Stomach smooth muscle (tissue), 2 donors: ENCODE measurements around the gene RBBP5.

ENCODE experiments used
- H3K27ac ChIP-seq: one replicate; pipeline ENCODE4 v1.7.0; 2013; ENCODE audit warnings: mild to moderate bottlenecking, low read length, inconsistent platforms
- H3K27me3 ChIP-seq, 2 donors: one replicate each; pipeline ENCODE4 v1.7.0; 2013; ENCODE audit warnings: low read length in 2 of 2; ENCODE audit not compliant: insufficient read depth in 2 of 2, control insufficient read depth in 1 of 2
- H3K36me3 ChIP-seq, 2 donors: one replicate each; pipeline ENCODE4 v1.7.0; 2013; ENCODE audit warnings: low read length in 2 of 2; ENCODE audit not compliant: control insufficient read depth in 2 of 2, insufficient read depth in 2 of 2
- H3K4me1 ChIP-seq: one replicate; pipeline ENCODE4 v1.7.0; 2013; ENCODE audit warnings: low read length; ENCODE audit not compliant: control insufficient read depth, insufficient read depth
- H3K4me3 ChIP-seq, 2 donors: one replicate each; pipeline ENCODE4 v1.7.0; 2013; ENCODE audit warnings: low read length in 2 of 2
- H3K9ac ChIP-seq, 2 donors: one replicate each; pipeline ENCODE4 v1.7.0; 2013; ENCODE audit warnings: low read length in 2 of 2, mild to moderate bottlenecking in 1 of 2
- H3K9me3 ChIP-seq, 2 donors: one replicate each; pipeline ENCODE4 v1.7.0; 2013; ENCODE audit warnings: low read length in 2 of 2; ENCODE audit not compliant: control insufficient read depth in 2 of 2
- donor health status: healthy.
- donor health status: Pancreatic carcinoma.

Gene RBBP5

DNA sequence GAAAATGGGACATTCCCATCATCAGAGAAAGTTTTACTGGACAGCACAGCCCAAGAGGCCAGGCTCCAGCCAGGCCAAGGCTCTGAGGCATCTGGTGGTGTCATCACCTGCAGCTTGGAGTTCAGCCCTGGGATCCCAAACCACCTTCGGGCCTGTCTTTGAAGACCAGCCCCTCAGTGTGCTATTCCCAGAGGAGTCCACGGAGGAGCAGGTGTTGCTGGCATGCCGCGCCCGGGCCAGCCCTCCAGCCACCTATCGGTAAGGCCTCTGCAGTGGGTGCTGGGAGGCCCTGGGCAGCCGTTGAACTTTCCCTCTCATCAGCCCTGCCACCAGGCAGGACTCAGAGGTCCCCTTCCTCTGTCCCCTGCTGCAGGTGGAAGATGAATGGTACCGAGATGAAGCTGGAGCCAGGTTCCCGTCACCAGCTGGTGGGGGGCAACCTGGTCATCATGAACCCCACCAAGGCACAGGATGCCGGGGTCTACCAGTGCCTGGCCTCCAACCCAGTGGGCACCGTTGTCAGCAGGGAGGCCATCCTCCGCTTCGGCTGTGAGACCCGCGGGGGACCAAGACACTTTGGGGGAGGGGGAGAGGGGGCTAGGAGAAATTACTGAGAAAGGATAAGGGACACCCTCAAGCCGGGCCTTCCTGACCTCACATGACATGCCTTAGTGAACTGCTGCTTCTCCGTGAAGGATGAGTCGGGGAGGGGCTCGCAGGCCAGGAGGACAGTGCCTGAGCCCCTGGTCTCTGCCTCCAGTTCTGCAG is 63.8 kb downstream of the RBBP5 start:
- Histone ChIP-seq H3K9ac (no peak overlapping the region), H3K9me3 (no peaks in the 10 kb centered on the region), H3K36me3 (no peaks in the 10 kb centered on the region), H3K27ac (no peak overlapping the region), H3K27me3 (peaks cover 0 to 2% of the 10 kb centered on the region in 2 donors), H3K4me1 (peaks cover 2% of the 10 kb centered on the region), H3K4me3 (no peak overlapping the region)

DNA sequence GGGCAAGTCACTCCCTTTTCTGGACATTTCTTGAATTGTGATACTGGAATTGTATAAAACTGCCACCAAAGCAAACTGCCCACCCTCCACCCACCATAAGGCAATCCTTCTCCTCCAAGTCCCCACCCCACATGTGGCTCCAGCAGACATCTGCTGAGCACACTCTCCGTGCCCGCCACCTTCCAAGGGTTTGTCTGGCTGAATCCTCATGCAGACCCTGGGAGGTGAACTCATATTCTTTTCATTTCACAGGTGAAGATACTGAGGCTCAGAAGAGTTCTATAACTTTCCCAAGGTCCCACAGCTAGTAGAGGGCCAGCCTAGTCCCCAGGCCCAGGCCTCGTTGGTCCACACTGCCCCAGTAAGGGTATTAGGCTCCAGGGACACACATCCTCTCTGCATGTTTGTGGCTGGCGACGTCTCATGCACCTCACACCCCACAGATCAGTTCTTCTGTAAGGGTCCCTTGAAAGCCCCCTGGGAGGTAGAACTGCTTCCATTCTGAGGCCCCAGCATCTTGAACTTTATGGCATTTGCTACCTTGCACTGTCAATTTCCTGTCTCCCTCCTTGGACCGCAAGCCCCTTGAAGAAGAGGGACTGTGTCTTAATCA is 64.7 kb downstream of the RBBP5 start:
- peaks cover 2% of the 10 kb centered on the region for H3K4me1 ChIP-seq
- H3K27ac ChIP-seq: no peak overlapping the region
- peaks cover 0 to 2% of the 10 kb centered on the region in 2 donors for H3K27me3 ChIP-seq
- no peaks in the 10 kb centered on the region for H3K36me3 ChIP-seq
- H3K9ac ChIP-seq: no peak overlapping the region
- no peaks in the 10 kb centered on the region for H3K9me3 ChIP-seq
- H3K4me3 ChIP-seq: no peak overlapping the region

DNA sequence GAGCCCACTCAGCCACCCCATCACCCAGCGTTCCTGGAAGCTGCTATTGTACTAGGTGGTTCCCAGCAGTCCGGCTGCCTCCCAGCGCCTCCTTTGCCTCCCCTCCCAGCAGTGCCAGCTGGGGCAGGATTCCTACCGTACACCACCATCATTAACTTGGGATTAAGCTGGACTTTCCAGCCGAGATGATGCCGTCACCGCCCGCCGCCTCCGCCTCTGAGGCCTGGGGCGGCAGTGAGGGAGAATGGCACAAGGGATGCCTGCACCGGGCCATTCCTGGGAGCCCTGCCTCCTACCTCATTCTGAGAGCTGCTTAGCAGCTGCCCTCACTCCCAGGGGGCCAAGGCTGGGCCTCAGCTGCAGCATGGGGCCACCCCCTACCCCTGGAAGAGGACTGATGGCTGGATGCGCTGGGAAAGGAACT is 65.6 kb downstream of the RBBP5 start:
- Histone ChIP-seq H3K9me3 (no peaks in the 10 kb centered on the region), H3K9ac (no peak overlapping the region), H3K36me3 (no peaks in the 10 kb centered on the region), H3K4me1 (no peaks in the 10 kb centered on the region), H3K4me3 (no peak overlapping the region), H3K27ac (no peak overlapping the region), H3K27me3 (peaks cover 0 to 2% of the 10 kb centered on the region in 2 donors)

DNA sequence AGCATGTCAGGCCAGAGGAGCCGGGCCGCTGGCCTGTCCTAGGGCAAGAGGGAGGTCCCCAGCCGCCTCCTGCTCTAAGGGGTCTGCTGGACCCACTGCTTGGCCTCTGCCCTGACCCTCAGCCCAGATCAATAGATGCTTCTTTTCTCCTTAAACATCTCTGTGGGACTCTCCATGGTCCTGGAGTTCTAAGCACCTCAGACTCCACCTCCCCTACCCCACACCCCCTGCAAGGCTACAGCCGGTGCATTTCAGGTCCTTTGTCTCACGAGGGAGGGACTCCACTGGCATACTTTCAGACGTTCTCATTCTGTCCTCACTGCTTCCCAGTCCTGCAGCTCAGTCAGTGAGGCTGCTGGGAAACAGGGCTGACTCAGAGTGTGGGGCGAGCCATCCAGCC is 67.8 kb downstream of the RBBP5 start:
- Histone ChIP-seq H3K27me3 (peaks cover 0 to 2% of the 10 kb centered on the region in 2 donors), H3K9me3 (no peaks in the 10 kb centered on the region), H3K36me3 (no peaks in the 10 kb centered on the region), H3K9ac (no peak overlapping the region), H3K4me1 (no peaks in the 10 kb centered on the region), H3K4me3 (no peak overlapping the region), H3K27ac (no peak overlapping the region)

DNA sequence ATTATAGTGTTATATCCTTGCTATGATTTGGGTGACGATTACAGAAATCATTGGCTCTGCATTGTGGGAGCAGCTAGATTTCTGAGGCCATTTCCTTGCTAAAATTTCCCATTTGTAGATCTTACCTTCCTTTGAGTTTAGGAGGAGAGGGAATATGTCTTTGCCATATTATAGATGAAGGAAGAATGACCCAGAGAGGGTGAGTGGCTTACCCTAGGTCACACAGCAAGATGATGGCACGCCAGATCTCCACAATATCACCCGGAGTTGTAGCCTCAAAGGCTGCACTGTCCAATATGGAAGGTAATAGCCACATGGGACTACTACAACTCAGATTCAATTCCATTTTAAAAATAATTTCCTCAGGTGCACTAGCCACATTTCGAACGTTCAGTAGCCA is 68.5 kb downstream of the RBBP5 start:
- H3K4me1 ChIP-seq: no peaks in the 10 kb centered on the region
- no peak overlapping the region for H3K27ac ChIP-seq
- H3K9me3 ChIP-seq: no peaks in the 10 kb centered on the region
- no peak overlapping the region for H3K9ac ChIP-seq
- H3K36me3 ChIP-seq: no peaks in the 10 kb centered on the region
- H3K4me3 ChIP-seq: no peak overlapping the region
- peaks cover 2% of the 10 kb centered on the region in 2 donors for H3K27me3 ChIP-seq

DNA sequence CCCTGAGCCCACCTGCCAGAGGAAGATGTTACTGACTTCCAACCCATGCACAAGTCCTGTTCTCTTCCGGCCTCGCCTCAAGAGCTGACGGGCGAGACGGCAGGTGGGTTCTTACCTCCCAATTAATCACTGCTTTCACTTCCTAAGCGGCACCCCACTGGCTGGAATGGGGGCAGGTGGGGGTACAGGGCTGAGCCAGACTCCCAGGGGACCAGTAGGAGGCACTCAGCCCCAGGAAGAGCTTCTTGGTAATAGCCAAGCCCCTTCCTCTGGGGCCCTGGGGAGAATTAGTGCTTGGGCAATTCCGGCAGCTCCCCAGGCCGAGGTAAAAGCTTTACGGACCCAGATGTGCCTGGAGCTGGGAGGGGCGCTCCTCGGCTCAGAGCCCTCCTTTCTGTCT is 69.1 kb downstream of the RBBP5 start:
- H3K9ac ChIP-seq: no peak overlapping the region
- H3K4me1 ChIP-seq: no peaks in the 10 kb centered on the region
- H3K27ac ChIP-seq: no peak overlapping the region
- H3K4me3 ChIP-seq: no peak overlapping the region
- H3K27me3 ChIP-seq: peaks cover 3% of the 10 kb centered on the region in 2 donors
- no peaks in the 10 kb centered on the region for H3K36me3 ChIP-seq
- H3K9me3 ChIP-seq: no peaks in the 10 kb centered on the region

DNA sequence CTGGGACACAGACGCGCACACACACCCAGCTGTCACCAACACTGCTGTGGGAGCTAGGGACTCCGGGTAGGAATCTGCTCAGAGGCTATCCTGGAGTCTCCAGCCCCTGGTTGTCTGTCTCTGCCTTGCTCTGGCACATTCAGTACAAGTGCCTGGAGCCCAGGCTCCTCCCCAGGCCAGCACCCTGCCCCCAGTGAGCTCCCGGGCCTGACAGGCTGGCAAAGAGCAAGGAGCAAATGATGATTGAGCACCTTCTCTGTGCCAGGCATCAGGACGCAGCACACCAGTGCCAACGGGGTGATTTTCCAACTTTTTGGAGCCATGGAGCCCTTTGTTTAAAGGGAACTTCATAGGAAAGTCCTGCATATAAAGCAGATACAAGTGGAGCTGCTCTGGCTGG is 72.3 kb downstream of the RBBP5 start:
- H3K27ac ChIP-seq: no peak overlapping the region
- peaks cover 2% of the 10 kb centered on the region for H3K4me1 ChIP-seq

DNA sequence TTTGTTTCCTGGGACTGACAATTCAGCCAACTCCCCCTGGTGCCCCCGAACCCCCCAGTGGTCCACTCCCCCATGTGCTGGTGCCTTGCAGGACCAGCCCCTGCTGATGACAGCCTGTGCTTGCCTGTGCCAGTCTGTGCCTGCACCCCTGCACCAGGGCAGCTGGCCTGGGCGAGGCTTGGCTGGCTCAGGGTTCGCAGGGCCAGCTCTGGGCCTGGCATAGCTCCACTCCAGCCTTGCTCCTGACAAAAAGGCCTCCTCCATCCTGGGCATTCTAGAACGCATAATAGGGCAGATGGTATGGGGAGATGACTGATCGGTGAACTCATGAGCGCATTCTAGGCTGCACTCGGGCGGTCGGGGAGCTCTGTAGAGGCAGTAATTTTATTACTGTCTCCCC is 73.4 kb downstream of the RBBP5 start:
- H3K4me1 ChIP-seq: peaks cover 3% of the 10 kb centered on the region
- H3K9ac ChIP-seq: no peak overlapping the region
- H3K4me3 ChIP-seq: no peak overlapping the region
- peaks cover 26 to 27% of the 10 kb centered on the region in 2 donors for H3K27me3 ChIP-seq
- no peaks in the 10 kb centered on the region for H3K36me3 ChIP-seq
- H3K27ac ChIP-seq: no peak overlapping the region
- H3K9me3 ChIP-seq: no peaks in the 10 kb centered on the region

More for the DNA sequence above, 72.3 kb downstream of the RBBP5 start:
- Histone ChIP-seq H3K9ac (no peak overlapping the region), H3K36me3 (no peaks in the 10 kb centered on the region), H3K4me3 (no peak overlapping the region), H3K9me3 (no peaks in the 10 kb centered on the region), H3K27me3 (peaks cover 18 to 25% of the 10 kb centered on the region in 2 donors)

DNA sequence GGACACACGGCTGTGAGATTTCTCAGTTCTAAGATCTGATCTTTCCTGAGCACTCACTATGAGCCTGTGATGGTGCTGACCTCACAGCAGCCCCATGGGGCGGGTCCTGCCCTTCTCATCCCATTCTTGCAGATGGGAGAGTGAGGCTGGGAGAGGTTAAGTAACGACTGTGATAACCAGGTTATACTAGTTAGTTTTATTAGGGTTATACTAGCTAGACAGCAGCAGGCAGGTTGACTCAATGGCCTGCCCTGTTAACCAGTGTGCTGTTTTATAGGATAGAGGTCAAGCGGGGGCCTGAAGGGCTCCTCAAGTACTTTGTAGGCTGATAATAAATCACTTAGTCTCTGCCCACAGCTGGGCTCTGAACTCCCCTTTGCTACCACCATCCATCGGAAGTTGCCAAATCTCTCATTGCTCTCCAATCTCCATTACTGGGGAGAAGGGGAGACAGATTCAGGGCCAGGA is 74.0 kb downstream of the RBBP5 start:
- Histone ChIP-seq H3K4me3 (no peak overlapping the region), H3K9me3 (no peaks in the 10 kb centered on the region), H3K9ac (no peak overlapping the region), H3K36me3 (no peaks in the 10 kb centered on the region), H3K27ac (no peak overlapping the region), H3K27me3 (peaks cover 26 to 27% of the 10 kb centered on the region in 2 donors), H3K4me1 (peaks cover 7% of the 10 kb centered on the region)

DNA sequence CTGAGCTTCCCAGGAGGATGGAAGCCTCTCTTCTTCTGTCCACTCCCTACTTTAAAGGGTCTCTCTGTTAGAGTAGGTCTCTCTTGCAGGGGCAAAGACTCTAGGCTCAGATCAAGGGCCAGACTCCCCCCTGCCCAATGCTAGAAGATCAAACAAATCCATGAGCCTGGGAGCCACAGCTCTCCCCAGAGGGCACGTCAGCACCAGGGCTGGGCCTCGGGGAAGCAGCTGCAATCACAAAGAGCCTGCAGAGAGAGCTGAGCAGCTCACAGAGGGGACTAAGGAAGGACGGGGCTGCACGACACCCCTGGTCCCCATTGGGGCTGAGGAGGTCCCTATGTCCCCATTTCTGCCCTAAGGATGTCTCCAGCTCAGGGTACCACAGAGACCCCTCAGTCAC is 74.9 kb downstream of the RBBP5 start:
- Histone ChIP-seq H3K27ac (no peak overlapping the region), H3K36me3 (no peaks in the 10 kb centered on the region), H3K9me3 (no peaks in the 10 kb centered on the region), H3K4me3 (no peak overlapping the region), H3K9ac (no peak overlapping the region), H3K4me1 (peaks cover 7% of the 10 kb centered on the region), H3K27me3 (peaks cover 30 to 32% of the 10 kb centered on the region in 2 donors)

DNA sequence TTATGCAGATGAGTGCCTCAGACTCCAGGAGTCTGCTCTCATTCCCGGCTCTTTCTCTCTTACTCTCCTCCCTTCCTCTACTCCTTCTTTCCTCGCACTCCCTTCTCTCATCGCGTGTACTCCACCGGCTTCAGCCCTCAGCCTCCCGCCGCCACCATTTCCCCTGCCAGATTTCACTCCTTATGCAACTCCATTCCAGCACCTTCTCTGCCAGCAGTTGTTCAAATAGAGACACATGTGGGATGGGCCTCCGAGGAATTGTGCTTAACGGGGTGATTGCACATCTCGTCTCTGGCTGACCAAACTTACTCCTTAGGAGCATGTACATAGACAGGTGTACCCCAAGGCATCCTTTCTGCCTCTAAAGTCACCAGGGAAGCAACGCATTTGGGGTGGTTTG is 76.6 kb downstream of the RBBP5 start:
- no peaks in the 10 kb centered on the region for H3K36me3 ChIP-seq
- peaks cover 7% of the 10 kb centered on the region for H3K4me1 ChIP-seq
- no peak overlapping the region for H3K27ac ChIP-seq
- H3K9me3 ChIP-seq: no peaks in the 10 kb centered on the region
- H3K27me3 ChIP-seq: peaks cover 34 to 35% of the 10 kb centered on the region in 2 donors
- no peak overlapping the region for H3K9ac ChIP-seq
- H3K4me3 ChIP-seq: no peak overlapping the region
